Stimulated activated memory B cell treated with anti-CD40 and anti-IgM and Interleukin-4, amounts not matched to agents 10 μg/mL and 1 μg/mL and 100 μg/mL, for 72 hours (primary cell): ENCODE results near the gene BLCAP.
A peak's percentile ranks its signal among the peaks of the same experiment; 100 is the strongest.
"Not testable (repeated sequence)": the region's sequence is repeated elsewhere in the genome, so short reads cannot be mapped to it uniquely, and the experiment has no call there.

ENCODE experiments used
- ATAC-seq: fragments of 150-1000 bp; cut with Tn5 transposase; 2 replicates; pipeline ENCODE4 v1.10.0; 2021
- H3K27ac Mint-ChIP-seq: one replicate; pipeline ENCODE4 v1.8.0; 2022; ENCODE audit warnings: mild to moderate bottlenecking, mixed read lengths
- H3K27me3 Mint-ChIP-seq: one replicate; pipeline ENCODE4 v1.8.0; 2022; ENCODE audit warnings: mixed read lengths
- H3K36me3 Mint-ChIP-seq: one replicate; pipeline ENCODE4 v1.8.0; 2022; ENCODE audit warnings: mixed read lengths
- H3K4me1 Mint-ChIP-seq: one replicate; pipeline ENCODE4 v1.8.0; 2022; ENCODE audit warnings: mixed read lengths
- H3K4me3 Mint-ChIP-seq: one replicate; pipeline ENCODE4 v1.8.0; 2022; ENCODE audit warnings: mild to moderate bottlenecking, moderate library complexity, mixed read lengths
- H3K9me3 Mint-ChIP-seq: one replicate; pipeline ENCODE4 v1.8.0; 2022; ENCODE audit warnings: mixed read lengths

Gene BLCAP

GRCh38 chr20:37474386-37474785 is 53.3 kb downstream of the BLCAP start:
- no peaks in the 10 kb centered on the region for H3K4me1 Mint-ChIP-seq
- no peak overlapping the region for H3K4me3 Mint-ChIP-seq
- peaks cover 19% of the 10 kb centered on the region for H3K27me3 Mint-ChIP-seq
- ATAC-seq = peak; percentile 45
- no peaks in the 10 kb centered on the region for H3K9me3 Mint-ChIP-seq
- H3K27ac Mint-ChIP-seq = no peak overlapping the region
- H3K36me3 Mint-ChIP-seq = peaks cover 3% of the 10 kb centered on the region

GRCh38 chr20:37473249-37474000 is 54.3 kb downstream of the BLCAP start:
- Mint-ChIP-seq H3K4me3 (no peak overlapping the region), H3K4me1 (no peaks in the 10 kb centered on the region), H3K9me3 (no peaks in the 10 kb centered on the region), H3K36me3 (no peaks in the 10 kb centered on the region), H3K27ac (no peak overlapping the region), H3K27me3 (peaks cover 19% of the 10 kb centered on the region)
- no peak for ATAC-seq

GRCh38 chr20:37472435-37472834 is 55.2 kb downstream of the BLCAP start:
- H3K4me1 Mint-ChIP-seq, H3K36me3 Mint-ChIP-seq, ATAC-seq: not testable (repeated sequence)

GRCh38 chr20:37471741-37472235 is 55.9 kb downstream of the BLCAP start:
- H3K36me3 Mint-ChIP-seq = no peaks in the 10 kb centered on the region
- no peak overlapping the region for H3K4me3 Mint-ChIP-seq
- no peak for ATAC-seq
- peaks cover 17% of the 10 kb centered on the region for H3K27me3 Mint-ChIP-seq
- H3K4me1 Mint-ChIP-seq = no peaks in the 10 kb centered on the region
- H3K9me3 Mint-ChIP-seq = no peaks in the 10 kb centered on the region
- H3K27ac Mint-ChIP-seq = no peak overlapping the region

More at GRCh38 chr20:37472435-37472834, 55.2 kb downstream of the BLCAP start:
- not testable (repeated sequence) for H3K9me3 Mint-ChIP-seq, H3K4me3 Mint-ChIP-seq, H3K27ac Mint-ChIP-seq
- peaks cover 11% of the 10 kb centered on the region for H3K27me3 Mint-ChIP-seq

- not testable (repeated sequence) for H3K27ac Mint-ChIP-seq, ATAC-seq, H3K9me3 Mint-ChIP-seq
These were observed 57.5 kb downstream of the BLCAP start for GRCh38 chr20:37470190-37470589.

GRCh38 chr20:37469531-37469930 is 58.1 kb downstream of the BLCAP start:
- H3K36me3 Mint-ChIP-seq = no peaks in the 10 kb centered on the region
- H3K27me3 Mint-ChIP-seq = peaks cover 30% of the 10 kb centered on the region
- H3K4me3 Mint-ChIP-seq = no peak overlapping the region
- no peak overlapping the region for H3K27ac Mint-ChIP-seq
- H3K9me3 Mint-ChIP-seq = no peaks in the 10 kb centered on the region
- no peak for ATAC-seq
- H3K4me1 Mint-ChIP-seq = no peaks in the 10 kb centered on the region

More at GRCh38 chr20:37470190-37470589, 57.5 kb downstream of the BLCAP start:
- not testable (repeated sequence) for H3K36me3 Mint-ChIP-seq, H3K4me1 Mint-ChIP-seq, H3K4me3 Mint-ChIP-seq
- H3K27me3 Mint-ChIP-seq = peaks cover 24% of the 10 kb centered on the region

GRCh38 chr20:37468886-37469285 is 58.8 kb downstream of the BLCAP start:
- no peaks in the 10 kb centered on the region for H3K36me3 Mint-ChIP-seq
- no peaks in the 10 kb centered on the region for H3K4me1 Mint-ChIP-seq
- H3K4me3 Mint-ChIP-seq = no peak overlapping the region
- no peak for ATAC-seq
- H3K27me3 Mint-ChIP-seq = peaks cover 32% of the 10 kb centered on the region
- H3K27ac Mint-ChIP-seq = no peak overlapping the region
- H3K9me3 Mint-ChIP-seq = no peaks in the 10 kb centered on the region
